HepG2 (cell line): ENCODE results near the gene NAV2. TPM values are rescaled to one million over a fixed set of nuclear protein-coding genes. Genes with fewer than 3 reads are reported as not detected.

Experiments used
- ATAC-seq: fragments of 200-7000 bp; cut with Tn5 transposase; 3 replicates; pipeline ENCODE4 v1.9.1; 2020; ENCODE audit warnings: mild to moderate bottlenecking, moderate library complexity
- BruUV-seq: library from RNA; stranded (reverse); fragments of 400-500 nt; replicated peaks from 2 replicates; lab custom pipeline; 2021; lab: Mats Ljungman, UMichigan
- CTCF ChIA-PET: fragments of 300-600 bp; formaldehyde crosslinking; extraction: SDS; loops from one replicate; lab custom pipeline; 2021; ENCODE audit warnings: low total read pairs, inconsistent platforms, low intra/inter-chr PET ratio; lab: Yijun Ruan, JAX
- POLR2A ChIA-PET: fragments of 350-600 bp; sonication (Branson Sonifier 250); formaldehyde crosslinking; loops from one replicate; lab custom pipeline; 2020; ENCODE audit warnings: antibody characterized with exemption, inconsistent platforms; lab: Yijun Ruan, JAX
- DNase-seq: peaks from one replicate; pipeline ENCODE4 v3.0.0-alpha.2; 2015; ENCODE audit warnings: low spot score
- FAIRE-seq: peaks from 3 replicates; lab custom pipeline; 2011; peaks lifted over from hg19 to GRCh38; lab: Jason Lieb, UNC
- H2AFZ ChIP-seq: one replicate; pipeline ENCODE4 v1.6.1; 2011; ENCODE audit warnings: low read length, inconsistent platforms
- H3K27ac ChIP-seq: fragments of 300-600 bp; 3 replicates; pipeline ENCODE4 v1.8.0; 2011; ENCODE audit warnings: mixed run types, mild to moderate bottlenecking, mixed read lengths, low read length, inconsistent platforms; ENCODE audit not compliant: insufficient read depth; ENCODE audit errors: extremely low read length
- H3K27me3 ChIP-seq, 2 experiments: fragments of 200-600 bp in 1 of 2; 2 replicates in 1 of 2; 3 replicates in 1 of 2; pipeline versions ENCODE4 v1.6.0 to v1.8.0; 2011; ENCODE audit warnings: low read length in 2 of 2, mild to moderate bottlenecking in 2 of 2, moderate library complexity in 2 of 2, inconsistent platforms in 1 of 2; ENCODE audit not compliant: insufficient read depth in 2 of 2, control insufficient read depth in 1 of 2
- H3K36me3 ChIP-seq, 2 experiments: fragments of 200-600 bp in 1 of 2; replicated peaks in 1 of 2; 2 replicates in 1 of 2; 3 replicates in 1 of 2; pipeline versions ENCODE4 v1.5.1 to v1.8.0; 2011; ENCODE audit warnings: low read length in 2 of 2, inconsistent platforms in 1 of 2; ENCODE audit not compliant: insufficient read depth in 2 of 2, control insufficient read depth in 1 of 2
- H3K4me1 ChIP-seq: 2 replicates; pipeline ENCODE4 v1.5.1; 2012; ENCODE audit warnings: low read length, inconsistent platforms; ENCODE audit not compliant: insufficient read depth
- H3K4me2 ChIP-seq: 2 replicates; pipeline ENCODE4 v1.6.0; 2011; ENCODE audit warnings: low read depth, low read length, inconsistent platforms
- H3K4me3 ChIP-seq, 3 experiments: fragments of 200-600 bp in 1 of 3; sonication (generic), shearing (Covaris generic) in 1 of 3; replicated peaks in 1 of 3; 2 replicates each; pipeline ENCODE4 v1.5.1; 2011 to 2016; ENCODE audit warnings: low read length in 3 of 3, inconsistent platforms in 2 of 3, low read depth in 2 of 3, mild to moderate bottlenecking in 2 of 3, control low read depth in 1 of 3, mixed read lengths in 1 of 3; ENCODE audit not compliant: insufficient read depth in 1 of 3
- H3K79me2 ChIP-seq: one replicate; pipeline ENCODE4 v1.6.1; 2011; ENCODE audit warnings: low read length, inconsistent platforms; ENCODE audit not compliant: insufficient read depth
- H3K9ac ChIP-seq: 2 replicates; pipeline ENCODE4 v1.6.0; 2011; ENCODE audit warnings: mild to moderate bottlenecking, low read depth, low read length, inconsistent platforms; ENCODE audit not compliant: insufficient read depth
- H3K9me3 ChIP-seq: 2 replicates; pipeline ENCODE4 v1.5.1; 2012; ENCODE audit warnings: mild to moderate bottlenecking, low read length
- H4K20me1 ChIP-seq: 2 replicates; pipeline ENCODE4 v1.6.0; 2011; ENCODE audit warnings: inconsistent platforms, mild to moderate bottlenecking, low read length, moderate library complexity; ENCODE audit not compliant: insufficient read depth
- CEBPB ChIP-seq: IDR thresholded peaks from 2 replicates; pipeline ENCODE4 v1.6.1; 2011; ENCODE audit warnings: low read depth, low read length, improper control_type of control experiment, borderline replicate concordance
- CSRNP2 ChIP-seq: sonication (generic); formaldehyde crosslinking; conservative IDR thresholded peaks from 2 replicates; pipeline ENCODE4 v1.8.0; 2022; ENCODE audit warnings: low read depth, missing genetic modification reagents
- CTCF ChIP-seq: sonication (generic); formaldehyde crosslinking; IDR thresholded peaks from 2 replicates; pipeline ENCODE4 v1.5.0; 2020; ENCODE audit warnings: mild to moderate bottlenecking, missing genetic modification reagents, moderate library complexity
- E2F1 ChIP-seq: sonication (generic); formaldehyde crosslinking; IDR thresholded peaks from 2 replicates; pipeline ENCODE4 v1.5.0; 2020; ENCODE audit warnings: missing genetic modification reagents
- SMARCC2 ChIP-seq: fragments of 450-650 bp; IDR thresholded peaks from 2 replicates; pipeline ENCODE4 v1.6.1; 2017; ENCODE audit warnings: antibody characterized with exemption, mild to moderate bottlenecking
- ZBTB3 ChIP-seq: sonication (generic); formaldehyde crosslinking; IDR thresholded peaks from 2 replicates; pipeline ENCODE4 v1.4.0; 2020; ENCODE audit warnings: low read depth, mild to moderate bottlenecking, moderate library complexity, missing genetic modification reagents, borderline replicate concordance
- ZNF30 ChIP-seq: sonication (generic); formaldehyde crosslinking; IDR thresholded peaks from 2 replicates; pipeline ENCODE4 v1.5.0; 2020; ENCODE audit warnings: mild to moderate bottlenecking, missing genetic modification reagents
- ZNF431 ChIP-seq: sonication (generic); formaldehyde crosslinking; IDR thresholded peaks from 2 replicates; pipeline ENCODE4 v1.9.0; 2022; ENCODE audit warnings: missing genetic modification reagents, low read depth, mild to moderate bottlenecking, borderline replicate concordance
- ZNF550 ChIP-seq: sonication (generic); formaldehyde crosslinking; IDR thresholded peaks from 2 replicates; pipeline ENCODE4 v1.4.0; 2020; ENCODE audit warnings: mild to moderate bottlenecking, missing genetic modification reagents, borderline replicate concordance
- ZNF598 ChIP-seq: sonication (generic); formaldehyde crosslinking; IDR thresholded peaks from 2 replicates; pipeline ENCODE4 v1.5.1; 2020; ENCODE audit warnings: mild to moderate bottlenecking, missing genetic modification reagents, borderline replicate concordance
- ZNF703 ChIP-seq: sonication (generic); formaldehyde crosslinking; IDR thresholded peaks from 2 replicates; pipeline ENCODE4 v1.5.1; 2020; ENCODE audit warnings: missing genetic modification reagents, mild to moderate bottlenecking, moderate library complexity, borderline replicate concordance
- WGBS: methylation state at CpG from one replicate; pipeline ENCODE4 v1.1.6; 2017; ENCODE audit warnings: low lambda C conversion rate; 5-methylcytosine and 5-hydroxymethylcytosine counted together
- in situ Hi-C: cut with HindIII; loops from 2 replicates; pipeline ENCODE4 v1.10.0; 2017; ENCODE audit warnings: low pct_unique_long_range_greater_than_20kb; ENCODE audit not compliant: extremely low pct_ligation_motif_present
- intact Hi-C: fragments of 100-400 bp; cut with micrococcal nuclease; formaldehyde crosslinking; loops from one replicate; pipeline ENCODE4 v1.10.0; 2022; ENCODE audit not compliant: unreplicated experiment
- polyA plus RNA-seq, 8 experiments: library from polyadenylated mRNA; depleted of rRNA in 3 of 8; stranded (reverse) in 7 of 8; unstranded in 1 of 8; fragments of >200 nt; fragmentation: Illumina TruSeq in 4 of 8; extraction: Trizol in 4 of 8; gene quantifications; 2 replicates each; pipeline versions ENCODE4 v1.2.1 to v1.2.3, GENCODE V29; 2011 to 2016; ENCODE audit warnings: low read depth in 4 of 8, missing spikeins in 1 of 8, mixed read lengths in 1 of 8; ENCODE audit not compliant: insufficient read depth in 1 of 8
- total RNA-seq, 5 experiments: library from RNA; depleted of rRNA; stranded (reverse); fragments of >200 nt; fragmentation: Illumina TruSeq; extraction: Trizol; gene quantifications; 2 replicates each; pipeline ENCODE4 v1.2.3, GENCODE V29; 2016; ENCODE audit warnings: low read depth in 1 of 5

Gene NAV2
- total and polyA plus RNA-seq, 2 of the 13 experiments (the other 11 are each of a cell fraction or from before 2014, with no cell fraction given) = 9.3 to 34.6 TPM

- TF ChIP-seq ZNF431 (CRISPR knock-in tag) = no peak
- no peak for TF ChIP-seq CSRNP2
- no peak for TF ChIP-seq ZNF30 (CRISPR knock-in tag)
- TF ChIP-seq ZNF598 = no peak
- no peak for TF ChIP-seq E2F1 (CRISPR knock-in tag)
- no peak for TF ChIP-seq SMARCC2
- TF ChIP-seq CTCF = peak; percentile 25; the same call in 1 of the 2 replicates
- no peak for TF ChIP-seq ZNF703 (CRISPR knock-in tag)
- 0 out of 2 replicates have a peak, but pooled peaks have one; percentile 16 for TF ChIP-seq CEBPB
- TF ChIP-seq ZBTB3 (CRISPR knock-in tag) = no peak
- TF ChIP-seq ZNF550 = no peak
- Histone ChIP-seq H3K4me2 (no peak overlapping the region), H3K4me3 (no peak overlapping the region), H3K79me2 (no peaks in the 10 kb centered on the region), H3K36me3 (no peaks in the 10 kb centered on the region), H3K4me1 (peaks cover 24% of the 10 kb centered on the region), H3K27me3 (no peaks in the 10 kb centered on the region), H2AFZ (no peak overlapping the region), H4K20me1 (no peaks in the 10 kb centered on the region), H3K9me3 (no peaks in the 10 kb centered on the region), H3K9ac (no peak overlapping the region), H3K27ac (no peak overlapping the region)
- ChIA-PET POLR2A (interaction anchor here (1.2 kb wide), 1 partner anchor 19 kb away, joined by 7 read pairs; no protein-coding TSS in a partner anchor), CTCF (no interaction called here)
- 29% methylated on average over 1 of the region's 3 CpGs for WGBS
- DNase-seq (no peak), FAIRE-seq (no peak), ATAC-seq (peak; percentile 65)
- BruUV-seq = no TSS peak
- intact Hi-C loops (loop anchor here (1.0 kb wide), 1 partner anchor 175 kb away; no protein-coding TSS in a partner anchor), in situ Hi-C loops (loop anchor here (5.0 kb wide), 1 partner anchor 177 kb away; no protein-coding TSS in a partner anchor)
Measured at GRCh38 chr11:19934828-19935259, 222.2 kb downstream of the NAV2 start.
